Hepatocyte (in vitro differentiated cells): Measurements from ENCODE around the gene MBD5. TPM values are rescaled to one million over a fixed set of nuclear protein-coding genes. Genes with fewer than 3 reads are reported as not detected.

Experiments
- DNase-seq: peaks from one replicate; pipeline ENCODE4 v3.0.0-alpha.2; 2016; ENCODE audit warnings: low spot score
- H2AFZ ChIP-seq: fragments of 200-600 bp; sonication (generic); 2 replicates; pipeline ENCODE4 v1.6.0; 2016; ENCODE audit warnings: antibody characterized with exemption, mild to moderate bottlenecking
- H3K27ac ChIP-seq: fragments of 200-600 bp; sonication (generic); 2 replicates; pipeline ENCODE4 v1.5.1; 2016; ENCODE audit warnings: mild to moderate bottlenecking
- H3K27me3 ChIP-seq: fragments of 200-600 bp; sonication (generic); 2 replicates; pipeline ENCODE4 v1.6.1; 2016
- H3K36me3 ChIP-seq: fragments of 200-600 bp; sonication (generic); replicated peaks from 2 replicates; pipeline ENCODE4 v1.5.1; 2016; ENCODE audit warnings: low read depth; ENCODE audit not compliant: insufficient read depth
- H3K4me1 ChIP-seq: fragments of 200-600 bp; sonication (generic); 2 replicates; pipeline ENCODE4 v1.5.1; 2016; ENCODE audit warnings: mild to moderate bottlenecking, moderate library complexity; ENCODE audit not compliant: insufficient read depth
- H3K4me2 ChIP-seq: fragments of 200-600 bp; sonication (generic); 2 replicates; pipeline ENCODE4 v1.6.0; 2016
- H3K4me3 ChIP-seq: fragments of 200-600 bp; sonication (generic); 2 replicates; pipeline ENCODE4 v1.5.1; 2016; ENCODE audit warnings: mild to moderate bottlenecking
- H3K79me2 ChIP-seq: fragments of 200-600 bp; sonication (generic); 2 replicates; pipeline ENCODE4 v1.6.0; 2017; ENCODE audit warnings: mild to moderate bottlenecking
- H3K9me2 ChIP-seq: fragments of 200-600 bp; sonication (generic); replicated peaks from 2 replicates; pipeline ENCODE4 v1.6.0; 2017; ENCODE audit warnings: mild to moderate bottlenecking; ENCODE audit not compliant: insufficient read depth
- H3K9me3 ChIP-seq: fragments of 200-600 bp; sonication (generic); 2 replicates; pipeline ENCODE4 v1.5.1; 2016; ENCODE audit warnings: low read depth, mild to moderate bottlenecking
- H4K20me1 ChIP-seq: fragments of 200-600 bp; sonication (generic); 2 replicates; pipeline ENCODE4 v1.6.0; 2016; ENCODE audit warnings: mild to moderate bottlenecking; ENCODE audit not compliant: insufficient read depth, poor library complexity, severe bottlenecking
- EZH2 ChIP-seq: fragments of 200-600 bp; sonication (generic); IDR thresholded peaks from 2 replicates; pipeline ENCODE4 v1.6.1; 2016; ENCODE audit warnings: antibody characterized with exemption, mild to moderate bottlenecking, borderline replicate concordance
- EZH2phosphoT487 ChIP-seq: fragments of 200-600 bp; sonication (generic); IDR thresholded peaks from one replicate; pipeline ENCODE4 v1.6.1; 2018; ENCODE audit warnings: antibody characterized with exemption, mild to moderate bottlenecking, low read depth, moderate library complexity; ENCODE audit not compliant: unreplicated experiment, severe bottlenecking
- WGBS: methylation state at CpG from one replicate; pipeline ENCODE4 v1.1.6; 2016; ENCODE audit warnings: low lambda C conversion rate; ENCODE audit errors: missing lambda C conversion rate; 5-methylcytosine and 5-hydroxymethylcytosine counted together
- polyA plus RNA-seq: library from polyadenylated mRNA; unstranded; fragments of >200 nt; fragmentation: Nextera tagmentation; extraction: Ambion mirVana; gene quantifications from 2 replicates; pipeline ENCODE4 v1.2.1, GENCODE V29; 2016
- total RNA-seq: library from RNA; depleted of rRNA; stranded (reverse); fragments of >200 nt; gene quantifications from 2 replicates; pipeline ENCODE4 v1.2.3, GENCODE V29; 2014
- TF ChIP-seq, protein P1 (sequence below): fragments of 200-600 bp; sonication (generic); IDR thresholded peaks from 2 replicates; pipeline ENCODE4 v1.5.1; 2016; ENCODE audit warnings: antibody characterized with exemption, mild to moderate bottlenecking; ENCODE audit not compliant: poor library complexity

MBD5 gene
- total and polyA plus RNA-seq, 2 experiments from 2014 or later, result 20.9 to 36.2 TPM

DNA sequence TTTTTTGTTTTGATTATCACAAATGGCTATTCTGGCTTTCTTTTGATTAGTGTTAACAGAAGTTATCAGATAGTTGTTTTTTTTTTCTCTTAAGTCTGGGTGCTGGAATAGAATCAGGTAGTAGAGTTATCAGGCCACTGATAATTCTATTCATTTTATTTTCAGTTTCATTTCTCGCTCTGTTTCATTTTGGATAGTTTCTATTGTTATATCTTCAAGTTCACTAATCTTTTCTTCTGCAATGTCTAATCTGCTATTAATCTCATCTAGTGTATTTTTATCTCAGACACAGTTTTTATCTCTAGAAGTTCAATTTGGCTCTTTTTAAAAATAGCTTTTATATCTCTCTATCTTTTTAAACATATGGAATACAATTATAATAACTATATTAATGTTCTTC lies 381.9 kb downstream of the MBD5 start:
- no peaks in the 10 kb centered on the region for H3K4me1 ChIP-seq
- H3K36me3 ChIP-seq, result no peaks in the 10 kb centered on the region
- H3K9me2 ChIP-seq, result no peaks in the 10 kb centered on the region
- no peak for DNase-seq
- H3K79me2 ChIP-seq, result peaks cover 2% of the 10 kb centered on the region
- H3K9me3 ChIP-seq, result no peaks in the 10 kb centered on the region
- no peak for TF ChIP-seq EZH2phosphoT487
- TF ChIP-seq, protein P1, sequence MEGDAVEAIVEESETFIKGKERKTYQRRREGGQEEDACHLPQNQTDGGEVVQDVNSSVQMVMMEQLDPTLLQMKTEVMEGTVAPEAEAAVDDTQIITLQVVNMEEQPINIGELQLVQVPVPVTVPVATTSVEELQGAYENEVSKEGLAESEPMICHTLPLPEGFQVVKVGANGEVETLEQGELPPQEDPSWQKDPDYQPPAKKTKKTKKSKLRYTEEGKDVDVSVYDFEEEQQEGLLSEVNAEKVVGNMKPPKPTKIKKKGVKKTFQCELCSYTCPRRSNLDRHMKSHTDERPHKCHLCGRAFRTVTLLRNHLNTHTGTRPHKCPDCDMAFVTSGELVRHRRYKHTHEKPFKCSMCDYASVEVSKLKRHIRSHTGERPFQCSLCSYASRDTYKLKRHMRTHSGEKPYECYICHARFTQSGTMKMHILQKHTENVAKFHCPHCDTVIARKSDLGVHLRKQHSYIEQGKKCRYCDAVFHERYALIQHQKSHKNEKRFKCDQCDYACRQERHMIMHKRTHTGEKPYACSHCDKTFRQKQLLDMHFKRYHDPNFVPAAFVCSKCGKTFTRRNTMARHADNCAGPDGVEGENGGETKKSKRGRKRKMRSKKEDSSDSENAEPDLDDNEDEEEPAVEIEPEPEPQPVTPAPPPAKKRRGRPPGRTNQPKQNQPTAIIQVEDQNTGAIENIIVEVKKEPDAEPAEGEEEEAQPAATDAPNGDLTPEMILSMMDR, result no peak
- no peak for TF ChIP-seq EZH2
- H3K27me3 ChIP-seq, result no peaks in the 10 kb centered on the region
- H4K20me1 ChIP-seq, result no peaks in the 10 kb centered on the region
- H3K27ac ChIP-seq, result no peak overlapping the region
- no peak overlapping the region for H2AFZ ChIP-seq
- H3K4me2 ChIP-seq, result no peak overlapping the region
- H3K4me3 ChIP-seq, result no peak overlapping the region
- WGBS, result 97% methylated on average over 1 of the region's 1 CpG

GRCh38 chr2:148410899-148411298 lies 390.0 kb downstream of the MBD5 start:
- H3K4me3 ChIP-seq, result no peak overlapping the region
- no peak overlapping the region for H3K27ac ChIP-seq
- H3K36me3 ChIP-seq, result peaks cover 7% of the 10 kb centered on the region
- H2AFZ ChIP-seq, result no peak overlapping the region
- no peaks in the 10 kb centered on the region for H3K9me2 ChIP-seq
- 95% methylated on average over 1 of the region's 1 CpG for WGBS
- no peak overlapping the region for H3K4me2 ChIP-seq
- peaks cover 19% of the 10 kb centered on the region for H3K79me2 ChIP-seq
- DNase-seq, result no peak
- no peaks in the 10 kb centered on the region for H4K20me1 ChIP-seq
- peaks cover 15% of the 10 kb centered on the region for H3K9me3 ChIP-seq
- TF ChIP-seq, protein P1, result no peak
- TF ChIP-seq EZH2 (no peak), EZH2phosphoT487 (no peak)
- H3K27me3 ChIP-seq, result no peaks in the 10 kb centered on the region
- no peaks in the 10 kb centered on the region for H3K4me1 ChIP-seq

DNA sequence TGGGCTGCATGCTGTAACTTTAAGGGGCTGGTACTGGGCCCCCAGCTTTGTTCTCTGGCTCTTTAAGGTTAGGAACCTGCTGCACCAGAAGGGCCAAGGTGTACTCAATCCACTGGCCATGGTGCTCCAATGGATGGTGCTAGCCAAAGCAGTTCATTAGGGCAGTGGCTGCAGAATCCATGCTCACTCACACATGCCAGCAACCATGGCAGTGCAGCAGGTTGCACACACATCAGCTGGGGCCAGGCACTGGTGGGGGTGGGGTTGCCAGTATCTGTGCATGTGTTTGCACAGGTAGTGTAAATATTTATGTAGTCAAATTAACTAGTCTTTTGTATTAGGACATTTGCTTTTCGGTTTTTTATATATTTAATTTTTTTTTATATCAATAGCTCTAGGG lies 395.4 kb downstream of the MBD5 start:
- Histone ChIP-seq H3K27me3 (no peaks in the 10 kb centered on the region), H2AFZ (no peak overlapping the region), H3K27ac (no peak overlapping the region), H3K36me3 (peaks cover 11% of the 10 kb centered on the region), H3K4me3 (no peak overlapping the region), H3K4me1 (no peaks in the 10 kb centered on the region), H4K20me1 (no peaks in the 10 kb centered on the region), H3K79me2 (peaks cover 24% of the 10 kb centered on the region), H3K9me3 (peaks cover 15% of the 10 kb centered on the region), H3K9me2 (no peaks in the 10 kb centered on the region), H3K4me2 (no peak overlapping the region)
- TF ChIP-seq, protein P1, result no peak
- no peak for TF ChIP-seq EZH2
- no peak for TF ChIP-seq EZH2phosphoT487
- 96% methylated on average over 1 of the region's 1 CpG for WGBS
- no peak for DNase-seq

- WGBS, result 81% methylated on average over 1 of the region's 1 CpG
- Histone ChIP-seq H3K79me2 (no peaks in the 10 kb centered on the region), H3K36me3 (no peaks in the 10 kb centered on the region), H2AFZ (no peak overlapping the region), H3K4me2 (no peak overlapping the region), H3K4me1 (no peaks in the 10 kb centered on the region), H3K27me3 (no peaks in the 10 kb centered on the region), H3K9me3 (no peaks in the 10 kb centered on the region), H3K27ac (no peak overlapping the region), H4K20me1 (no peaks in the 10 kb centered on the region), H3K4me3 (no peak overlapping the region), H3K9me2 (no peaks in the 10 kb centered on the region)
- TF ChIP-seq, protein P1, result no peak
- TF ChIP-seq EZH2phosphoT487, result no peak
- TF ChIP-seq EZH2, result no peak
- DNase-seq, result no peak
These were observed 409.2 kb downstream of the MBD5 start for GRCh38 chr2:148430101-148430500.
